HG02885 (cell line): ENCODE results near the gene SYT8.
"Not testable (repeated sequence)": the region's sequence is repeated elsewhere in the genome, so short reads cannot be mapped to it uniquely, and the experiment has no call there.

Experiments used
- ATAC-seq: cut with Tn5 transposase; IDR thresholded peaks from one replicate; pipeline ENCODE4 v1.9.1; 2021; ENCODE audit warnings: mild to moderate bottlenecking; ENCODE audit not compliant: unreplicated experiment, poor library complexity

Gene SYT8, protein sequence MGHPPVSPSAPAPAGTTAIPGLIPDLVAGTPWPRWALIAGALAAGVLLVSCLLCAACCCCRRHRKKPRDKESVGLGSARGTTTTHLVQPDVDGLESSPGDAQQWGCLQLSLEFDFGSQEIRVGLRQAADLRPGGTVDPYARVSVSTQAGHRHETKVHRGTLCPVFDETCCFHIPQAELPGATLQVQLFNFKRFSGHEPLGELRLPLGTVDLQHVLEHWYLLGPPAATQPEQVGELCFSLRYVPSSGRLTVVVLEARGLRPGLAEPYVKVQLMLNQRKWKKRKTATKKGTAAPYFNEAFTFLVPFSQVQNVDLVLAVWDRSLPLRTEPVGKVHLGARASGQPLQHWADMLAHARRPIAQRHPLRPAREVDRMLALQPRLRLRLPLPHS

DNA sequence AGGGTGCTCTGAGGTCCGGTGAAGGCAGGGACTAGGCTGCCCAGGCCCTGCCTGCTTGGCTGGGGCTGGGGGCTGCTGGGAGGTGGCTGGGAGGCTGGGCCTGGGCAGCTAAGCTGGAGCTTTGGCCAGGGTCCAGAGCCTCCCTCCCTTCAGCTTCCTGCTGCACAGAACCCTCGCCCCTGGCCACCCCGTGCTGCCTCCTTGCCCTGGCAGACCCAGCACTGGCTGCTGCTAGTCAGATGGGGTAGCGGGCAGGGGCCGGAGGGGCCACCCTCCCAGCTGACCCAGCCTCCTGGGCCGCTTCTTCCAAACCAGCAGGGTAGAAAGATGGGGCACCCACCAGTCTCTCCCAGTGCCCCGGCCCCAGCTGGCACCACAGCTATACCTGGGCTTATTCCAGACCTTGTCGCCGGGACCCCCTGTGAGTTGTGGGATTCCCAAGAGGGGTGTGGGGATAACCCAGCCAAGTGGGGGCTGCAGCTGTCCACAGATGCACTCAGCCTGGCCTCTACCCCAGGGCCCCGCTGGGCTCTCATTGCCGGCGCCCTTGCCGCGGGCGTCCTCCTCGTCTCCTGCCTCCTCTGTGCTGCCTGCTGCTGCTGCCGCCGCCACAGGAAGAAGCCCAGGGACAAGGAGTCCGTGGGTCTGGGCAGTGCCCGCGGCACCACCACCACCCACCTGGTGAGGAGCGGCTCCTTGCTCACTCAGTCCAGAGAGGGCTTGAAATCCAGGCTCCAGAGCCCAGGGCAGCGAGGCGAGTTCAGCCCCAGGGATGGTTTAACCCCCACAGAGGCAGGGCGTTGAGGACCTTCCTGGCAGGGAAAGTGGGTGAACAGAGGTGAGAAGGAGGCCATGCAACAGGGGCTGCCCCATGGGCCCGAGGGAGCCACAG lies at the start of gene SYT8:
TSS of gene SYT8 (plus strand) at position 212 of the 892 bp plus-strand sequence. CDS start at position 328, 116 bp downstream.
- ATAC-seq, result no peak

DNA sequence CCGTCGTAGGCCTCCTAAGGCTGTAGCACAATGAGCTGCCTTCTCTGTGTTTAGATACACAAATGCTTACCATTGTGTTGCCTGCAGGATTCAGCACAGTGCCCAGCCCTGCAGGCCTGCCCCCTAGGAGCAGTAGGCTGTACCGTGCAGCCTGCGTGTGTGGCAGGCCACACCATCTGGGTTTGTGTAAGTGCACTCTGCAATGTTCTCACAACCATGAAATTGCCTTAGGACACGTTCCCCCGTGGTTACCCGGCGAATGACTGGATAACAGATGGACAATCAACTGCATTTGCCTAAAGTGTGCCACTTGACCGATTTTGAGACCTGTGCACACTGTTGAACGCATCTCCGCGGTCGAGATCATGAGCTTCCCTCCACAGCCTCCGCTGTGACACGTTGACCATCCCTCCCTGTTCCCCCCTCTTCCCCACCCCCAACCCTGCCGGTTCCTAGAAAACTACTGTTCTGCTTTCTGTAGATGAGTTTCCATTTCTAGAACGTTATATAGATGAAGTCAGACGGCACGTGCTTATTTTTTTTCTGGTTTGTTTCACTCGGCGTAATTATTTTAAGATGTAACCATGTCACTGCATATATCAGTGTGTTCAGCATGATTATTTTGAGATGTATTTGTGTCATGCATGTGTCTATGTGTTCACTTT lies 48.9 kb upstream of the SYT8 start:
- no peak for ATAC-seq

DNA sequence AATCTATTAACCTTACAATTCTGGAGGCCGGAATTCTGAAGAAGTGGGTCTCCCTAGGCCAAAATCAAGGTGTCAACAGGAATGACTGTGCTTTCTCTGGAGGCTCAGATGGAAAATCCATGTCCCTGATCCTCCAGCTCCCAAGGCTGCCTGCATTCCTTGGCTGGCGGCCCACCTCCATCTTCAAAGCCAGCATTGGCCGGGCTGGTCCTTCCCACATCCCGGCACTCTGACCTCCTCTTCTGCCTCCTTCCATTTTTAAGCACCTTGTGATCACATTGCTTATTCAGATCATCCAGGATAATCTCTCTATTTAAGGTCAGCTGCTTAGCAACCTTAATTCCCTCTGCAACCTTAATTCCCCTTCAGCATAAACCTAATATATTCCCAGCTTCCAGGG lies 48.3 kb upstream of the SYT8 start:
- ATAC-seq, result no peak

DNA sequence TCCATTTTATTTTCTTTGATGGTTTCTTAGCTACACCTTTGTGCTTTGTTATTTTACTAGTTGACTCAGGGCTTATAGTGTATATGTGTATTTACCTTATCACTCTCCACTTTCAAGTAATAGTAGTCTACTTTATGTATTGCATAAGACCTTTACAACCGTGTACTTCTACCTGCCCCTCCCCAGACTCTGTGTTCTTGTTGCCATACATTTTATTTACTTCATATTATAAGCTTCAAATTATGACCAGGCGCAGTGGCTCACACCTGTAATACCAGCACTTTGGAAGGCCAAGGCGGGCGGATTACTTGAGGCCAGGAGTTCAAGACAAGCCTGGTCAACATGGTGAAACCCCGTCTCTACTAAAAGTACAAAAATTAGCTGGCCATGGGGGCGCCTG lies 42.9 kb upstream of the SYT8 start:
- ATAC-seq, result no peak

DNA sequence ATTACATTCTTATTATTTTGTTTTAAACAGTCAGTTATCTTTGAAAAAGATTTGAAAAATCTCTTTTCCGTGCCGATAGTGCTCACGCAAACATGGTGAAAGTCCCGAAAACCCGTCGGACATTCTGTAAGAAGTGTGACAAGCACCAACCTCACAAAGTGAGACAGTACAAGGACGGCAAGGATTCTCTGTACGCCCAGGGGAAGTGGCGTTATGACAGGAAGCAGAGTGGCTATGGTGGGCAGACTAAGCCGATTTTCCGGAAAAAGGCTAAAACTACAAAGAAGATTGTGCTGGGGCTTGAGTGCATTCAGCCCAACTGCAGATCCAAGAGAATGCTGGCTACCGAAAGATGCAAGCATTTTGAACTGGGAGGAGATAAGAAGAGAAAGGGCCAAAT lies 42.3 kb upstream of the SYT8 start:
- no peak for ATAC-seq

DNA sequence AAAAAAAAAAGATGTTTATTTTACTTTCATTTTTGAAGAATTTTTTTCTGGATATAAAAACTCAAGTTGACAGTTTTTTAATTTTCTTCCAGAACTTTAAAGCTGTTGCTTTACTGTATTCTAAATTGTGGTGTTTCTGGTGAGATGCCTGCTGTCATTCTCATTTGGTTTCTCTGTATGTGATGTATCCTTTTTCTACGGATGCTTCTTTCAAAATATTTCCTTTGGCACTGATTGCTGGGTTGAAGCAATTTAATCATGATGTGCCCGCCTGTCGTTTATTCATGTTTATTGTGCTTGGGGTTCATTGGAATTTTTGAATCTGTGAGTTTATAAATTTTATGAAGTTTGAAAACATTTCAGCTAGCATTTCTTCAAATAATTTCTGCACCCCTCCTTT lies 41.7 kb upstream of the SYT8 start:
- no peak for ATAC-seq

DNA sequence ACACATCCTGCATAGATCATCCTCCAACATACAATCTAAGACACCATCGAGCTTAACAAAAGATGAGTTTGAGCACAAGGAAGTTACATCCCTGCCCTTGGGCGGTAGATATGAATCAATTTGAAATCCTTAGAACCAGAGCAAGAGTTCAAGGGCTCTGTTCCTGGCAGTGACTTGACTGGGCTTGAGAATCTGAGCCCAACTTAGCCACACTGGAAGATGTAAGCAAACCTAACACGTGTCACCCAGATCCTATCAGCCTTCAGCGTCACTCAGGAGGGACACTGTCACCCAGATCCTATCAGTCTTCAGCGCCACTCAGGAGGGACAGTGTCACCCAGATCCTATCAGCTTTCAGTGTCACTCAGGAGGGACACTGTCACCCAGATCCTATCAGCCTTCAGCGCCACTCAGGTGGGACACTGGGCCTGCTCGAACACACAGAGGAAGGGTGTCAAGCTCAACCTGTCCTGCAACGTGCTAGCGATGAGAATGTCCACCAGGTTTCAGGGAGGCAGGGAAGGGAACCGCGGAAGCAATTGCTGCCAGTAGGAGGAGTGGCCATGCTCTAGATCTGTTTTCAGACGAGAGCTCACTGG lies 38.3 kb upstream of the SYT8 start:
- ATAC-seq, result no peak

DNA sequence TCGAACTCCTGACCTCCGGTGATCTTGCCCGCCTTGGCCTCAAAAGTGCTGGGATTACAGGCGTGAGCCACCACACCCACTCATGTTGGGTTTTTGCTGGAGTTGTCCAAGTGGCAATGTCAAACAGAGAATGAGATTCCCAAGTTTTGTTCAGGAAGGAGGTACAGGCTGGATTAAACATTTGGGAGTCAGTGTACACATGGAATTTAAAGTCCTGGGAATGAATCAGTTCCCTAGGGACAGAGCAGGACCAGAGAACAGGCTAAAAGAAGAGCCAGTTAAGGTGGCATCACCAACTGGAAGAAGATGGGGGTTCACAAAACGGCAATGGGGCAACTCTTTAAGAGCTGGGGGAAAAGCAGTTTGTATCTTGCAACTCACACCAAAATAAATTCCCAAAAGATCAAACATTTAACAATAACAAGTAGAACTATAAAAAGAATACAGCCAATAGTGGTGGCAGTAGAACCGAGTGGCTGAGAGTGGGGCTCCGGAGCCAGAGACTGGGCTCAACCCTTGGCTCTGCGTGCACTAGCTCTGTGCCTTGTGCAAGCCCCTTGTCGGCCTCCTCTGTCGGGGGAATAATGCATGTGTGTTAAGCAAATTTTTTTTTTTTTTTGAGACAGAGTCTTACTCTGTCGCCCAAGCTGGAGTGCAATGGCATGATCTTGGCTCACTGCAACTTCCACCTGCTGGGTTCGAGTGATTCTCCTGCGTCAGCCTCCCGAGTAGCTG lies 37.2 kb upstream of the SYT8 start:
- no peak for ATAC-seq

DNA sequence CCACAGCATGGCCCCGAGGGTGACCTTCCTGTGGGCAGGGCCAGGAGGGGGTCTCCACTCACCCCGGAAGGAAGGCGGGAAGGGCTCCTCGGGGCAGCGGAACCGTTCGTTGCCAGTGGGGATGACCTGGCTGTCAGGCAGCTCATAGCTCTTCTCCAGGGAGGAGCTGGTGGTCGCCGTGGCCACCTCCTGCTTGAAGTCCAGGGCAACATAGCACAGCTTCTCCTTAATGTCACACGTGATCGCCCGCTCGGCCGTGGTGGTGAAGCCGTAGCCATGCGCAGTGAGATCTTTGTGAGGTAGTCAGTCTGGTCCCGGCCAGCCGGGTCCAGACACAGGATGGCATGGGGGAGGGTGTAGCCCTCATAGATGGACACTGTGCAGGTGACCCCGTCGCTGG lies 31.5 kb upstream of the SYT8 start:
- ATAC-seq, result no peak

DNA sequence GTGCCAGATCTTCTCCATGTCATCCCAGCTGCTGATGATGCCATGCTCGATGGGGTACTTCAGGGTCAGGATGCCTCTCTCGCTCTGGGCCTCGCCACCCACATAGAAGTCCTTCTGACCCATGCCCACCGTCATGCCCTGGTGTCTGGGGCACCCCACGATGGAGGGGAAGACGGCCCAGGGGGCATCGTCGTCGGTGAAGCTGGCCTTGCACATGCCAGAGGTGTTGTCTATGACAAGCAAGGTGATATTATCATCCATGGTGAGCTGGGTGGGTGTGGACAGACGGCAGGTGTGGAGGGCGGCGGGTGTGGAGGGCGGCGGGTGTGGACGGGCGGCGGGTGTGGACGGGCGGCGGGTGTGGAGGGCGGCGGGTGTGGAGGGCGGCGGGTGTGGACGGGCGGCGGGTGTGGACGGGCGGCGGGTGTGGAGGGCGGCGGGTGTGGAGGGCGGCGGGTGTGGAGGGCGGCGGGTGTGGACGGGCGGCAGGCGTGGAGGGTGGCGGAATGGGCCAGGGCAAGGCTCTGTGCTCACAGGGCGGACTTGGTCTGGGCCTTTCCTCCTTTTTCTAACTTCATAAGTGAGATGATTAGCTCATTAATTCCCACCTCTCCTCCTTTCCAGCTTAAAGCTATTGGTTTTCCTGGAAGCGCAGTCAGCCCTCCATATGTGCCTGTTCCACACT lies 30.8 kb upstream of the SYT8 start:
- not testable (repeated sequence) for ATAC-seq

DNA sequence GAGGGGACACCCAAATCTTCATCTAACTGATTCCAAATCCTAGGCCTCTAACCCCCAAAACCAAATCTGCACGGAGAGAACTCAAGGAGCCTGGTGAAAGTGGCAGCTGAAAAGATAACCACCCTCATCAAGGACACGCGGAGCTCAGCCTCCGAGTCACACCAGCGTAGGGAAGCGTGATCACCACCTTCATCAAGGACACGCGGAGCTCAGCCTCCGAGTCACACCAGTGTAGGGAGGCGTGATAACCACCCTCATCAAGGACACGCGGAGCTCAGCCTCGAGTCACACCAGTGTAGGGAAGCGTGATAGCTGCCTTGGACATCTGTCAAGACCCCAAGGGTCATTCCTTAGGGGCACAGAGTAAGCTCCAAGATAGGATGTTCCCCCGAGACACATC lies 29.3 kb upstream of the SYT8 start:
- ATAC-seq, result no peak

DNA sequence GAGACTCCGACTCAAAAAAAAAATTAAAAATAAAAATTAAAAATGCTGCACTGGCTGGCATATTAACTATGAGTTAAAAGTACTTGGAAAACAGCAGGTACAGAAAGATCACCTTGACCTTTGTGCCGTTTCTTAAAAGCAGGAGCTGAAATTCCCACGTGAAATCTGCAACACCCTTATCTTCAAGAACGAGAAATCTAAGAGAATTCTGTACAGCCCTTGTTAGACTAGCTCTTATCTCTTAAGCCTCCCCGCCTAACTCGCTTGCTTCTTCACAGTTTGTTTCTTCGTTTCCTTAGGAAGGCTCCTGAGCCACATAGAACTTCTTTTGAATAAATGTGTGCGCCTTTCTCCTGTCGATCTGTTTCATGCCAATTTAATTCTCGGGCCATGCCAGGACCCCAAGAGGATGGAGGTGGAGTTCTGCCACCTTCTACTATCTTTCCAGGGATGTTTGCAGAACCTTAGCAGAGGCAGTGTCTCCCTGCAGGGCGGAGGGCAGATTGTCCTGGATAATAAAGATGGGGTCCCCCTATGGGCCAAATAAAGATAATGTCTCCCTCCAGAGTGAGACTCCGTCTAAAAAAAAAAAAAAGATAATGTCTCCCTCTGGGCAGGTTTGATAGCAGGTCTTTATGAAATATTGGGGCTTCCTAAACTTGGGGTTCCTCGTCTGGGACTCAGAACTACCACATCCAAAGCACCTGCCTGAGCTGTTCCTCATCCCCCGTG lies 27.4 kb upstream of the SYT8 start:
- ATAC-seq, result no peak

DNA sequence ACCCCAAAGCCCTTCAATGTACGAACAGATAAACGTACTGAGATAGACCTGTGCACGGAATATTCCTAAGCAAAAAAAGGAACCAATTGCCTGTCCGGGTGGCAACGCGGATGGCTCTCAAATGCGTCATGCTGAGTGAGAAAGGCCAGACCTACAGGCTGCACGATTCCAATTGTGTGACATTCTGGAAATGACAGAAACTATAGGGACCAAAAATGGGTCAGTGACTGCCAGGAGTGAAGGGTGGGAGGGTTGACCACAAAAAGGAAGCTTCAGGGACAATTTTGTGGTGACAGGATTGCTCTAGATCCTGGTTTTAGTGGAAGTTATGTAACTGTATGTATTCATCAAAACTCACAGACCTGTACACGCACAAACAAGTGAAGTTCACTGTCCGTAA lies 24.0 kb upstream of the SYT8 start:
- no peak for ATAC-seq

DNA sequence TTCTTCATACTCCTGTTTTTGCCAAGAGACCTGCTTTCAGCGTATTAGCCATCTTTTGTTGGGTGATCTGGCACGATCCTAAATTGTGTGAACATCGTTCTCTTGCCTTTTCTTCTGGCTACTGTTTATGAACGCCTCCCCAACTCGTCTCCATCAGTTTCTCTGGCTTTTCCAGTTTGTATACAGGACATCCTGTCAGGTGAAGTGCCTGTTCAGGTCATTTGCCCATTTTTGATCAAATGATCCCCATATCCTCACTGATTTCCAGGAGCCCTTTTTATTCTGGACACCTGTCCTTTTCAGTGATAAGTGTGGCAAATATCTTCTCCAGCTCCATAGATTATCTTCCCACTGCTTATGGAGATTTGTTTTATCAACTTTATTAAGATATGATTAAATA lies 22.5 kb upstream of the SYT8 start:
- no peak for ATAC-seq

DNA sequence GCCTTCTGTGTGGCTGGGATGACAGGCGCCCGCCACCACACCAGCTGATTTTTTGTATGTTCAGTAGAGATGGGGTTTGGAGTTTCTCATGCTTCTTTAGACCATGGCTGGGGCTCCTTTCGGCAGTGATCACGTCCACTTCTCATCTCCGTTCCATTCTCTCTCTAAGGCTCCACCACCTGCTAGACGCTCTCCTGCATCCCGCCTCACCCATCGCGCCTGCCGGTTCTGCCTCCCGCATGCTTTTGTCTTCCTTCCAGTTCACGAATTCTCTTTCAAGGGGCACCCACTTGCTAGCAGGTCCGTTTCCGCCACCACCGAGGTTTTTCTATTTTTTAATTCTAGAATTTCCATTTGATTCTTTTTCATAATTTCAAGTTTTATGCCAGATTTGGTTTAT lies 22.0 kb upstream of the SYT8 start:
- no peak for ATAC-seq

DNA sequence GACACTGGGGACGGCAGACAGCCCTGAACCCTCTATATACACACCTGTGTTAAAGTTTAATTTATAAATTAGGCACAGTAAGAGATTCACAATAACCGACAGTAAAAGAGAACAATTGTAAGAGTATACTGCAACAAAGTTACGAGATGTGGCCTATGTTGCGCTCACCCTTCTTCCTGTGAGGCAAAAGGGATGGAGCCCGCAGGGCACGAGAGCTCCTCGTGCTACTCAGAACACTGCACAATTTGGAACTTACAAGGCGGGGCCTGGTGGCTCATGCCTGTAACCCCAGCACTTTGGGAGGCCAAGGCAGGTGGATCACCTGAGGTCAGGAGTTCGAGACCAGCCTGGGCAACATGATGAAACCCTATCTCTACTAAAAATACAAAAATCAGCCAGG lies 21.4 kb upstream of the SYT8 start:
- ATAC-seq, result not testable (repeated sequence)

DNA sequence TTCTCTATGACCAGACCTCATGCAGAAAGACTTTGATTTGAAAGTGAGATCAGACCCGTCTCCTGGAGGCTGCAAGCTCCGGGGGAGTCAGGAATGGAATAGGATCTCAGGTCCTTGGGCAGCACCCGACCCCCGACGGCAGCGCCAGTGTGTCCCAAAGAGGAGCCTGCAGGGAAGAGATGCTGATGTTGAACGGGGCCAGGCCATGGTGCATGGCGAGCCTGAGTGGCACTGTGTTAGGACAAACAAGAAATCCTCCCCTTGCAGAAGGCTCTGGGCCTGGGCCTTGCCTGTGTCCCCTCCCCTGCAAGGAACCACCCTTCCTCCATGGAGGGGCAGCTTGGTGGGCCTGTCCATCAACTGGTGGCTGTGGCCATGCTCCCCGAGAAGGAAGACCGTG lies 20.1 kb upstream of the SYT8 start:
- no peak for ATAC-seq

DNA sequence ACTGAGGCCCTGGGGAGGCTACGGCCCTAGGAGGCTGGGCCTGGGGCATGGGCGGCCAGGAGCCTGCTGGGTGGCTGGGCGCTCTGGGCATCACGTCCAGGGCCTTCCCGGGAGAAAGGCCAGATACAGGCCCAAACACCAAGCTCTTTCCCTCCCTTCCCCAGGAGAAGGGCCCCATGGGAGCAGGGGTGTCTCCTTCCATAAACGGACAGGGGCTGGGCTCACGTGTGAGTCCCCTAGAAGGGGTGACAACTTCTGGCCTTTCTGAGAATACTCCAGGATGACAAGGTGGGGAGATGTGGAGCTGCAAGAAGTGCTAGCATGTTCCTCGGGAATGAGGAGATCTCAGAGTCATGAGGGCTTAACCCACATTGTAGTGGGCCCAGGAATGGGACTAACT lies 19.5 kb upstream of the SYT8 start:
- ATAC-seq, result no peak

DNA sequence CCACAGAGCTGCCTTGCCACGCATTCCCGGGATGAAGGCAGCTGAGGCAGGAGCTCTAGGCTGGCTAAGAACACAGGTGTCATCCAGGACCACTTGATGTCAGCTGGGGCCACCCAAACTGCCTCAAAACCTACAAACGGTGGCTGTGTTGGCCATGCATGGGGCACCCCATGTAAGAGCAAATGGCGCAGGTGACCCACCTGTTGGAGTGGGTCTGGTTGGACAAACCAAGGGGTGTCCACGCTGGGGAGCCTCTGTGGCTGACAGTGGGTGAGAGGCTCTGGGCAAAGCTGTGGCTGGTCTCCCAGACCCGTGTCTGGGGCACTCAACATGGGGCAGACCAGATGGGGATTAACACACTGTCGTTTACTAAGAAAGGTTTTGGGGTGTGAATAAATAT lies 19.0 kb upstream of the SYT8 start:
- ATAC-seq, result no peak
